Vagina (tissue), 2 donors: Measurements from ENCODE around the gene PTH.

Experiments used
- POLR2A ChIP-seq, 2 donors: fragments of 450-650 bp; IDR thresholded peaks; one replicate each; pipeline ENCODE4 v1.6.1; 2017; ENCODE audit warnings: antibody characterized with exemption in 2 of 2, mild to moderate bottlenecking in 2 of 2, moderate library complexity in 2 of 2
- POLR2AphosphoS5 ChIP-seq, 2 donors: sonication (generic); formaldehyde crosslinking; IDR thresholded peaks; one replicate each; pipeline ENCODE4 v1.9.0; 2017; ENCODE audit warnings: antibody characterized with exemption in 2 of 2, mild to moderate bottlenecking in 2 of 2, low read depth in 1 of 2; ENCODE audit not compliant: insufficient read depth in 1 of 2
- TF ChIP-seq, protein P1 (sequence below), 3 experiments: fragments of 450-650 bp in 2 of 3; fragments of 200-600 bp in 1 of 3; sonication (generic) in 1 of 3; IDR thresholded peaks; one replicate each; pipeline ENCODE4 v1.5.1; 2017 to 2019; ENCODE audit warnings: antibody characterized with exemption in 3 of 3, mild to moderate bottlenecking in 2 of 3, moderate library complexity in 2 of 3

DNA sequence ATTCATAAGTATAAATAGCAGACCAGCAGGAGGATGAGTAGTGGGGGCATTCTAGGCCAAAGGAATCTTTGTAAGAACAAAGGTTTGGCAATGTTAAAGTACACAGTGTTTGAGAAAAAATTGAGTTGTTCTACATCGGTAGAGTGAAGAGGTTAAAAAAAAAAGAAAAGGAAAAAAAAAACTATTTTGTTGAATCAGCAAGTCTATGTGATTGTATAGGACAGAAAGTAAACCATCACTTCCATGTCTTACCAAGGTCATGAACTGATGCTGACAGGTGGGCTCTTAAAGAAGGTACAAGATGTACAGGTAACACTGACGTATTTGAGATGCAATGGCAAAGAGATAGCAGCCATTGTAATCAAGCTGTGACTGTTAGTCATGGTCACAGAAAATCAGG lies 29.5 kb upstream of the PTH start:
- TF ChIP-seq, protein P1, sequence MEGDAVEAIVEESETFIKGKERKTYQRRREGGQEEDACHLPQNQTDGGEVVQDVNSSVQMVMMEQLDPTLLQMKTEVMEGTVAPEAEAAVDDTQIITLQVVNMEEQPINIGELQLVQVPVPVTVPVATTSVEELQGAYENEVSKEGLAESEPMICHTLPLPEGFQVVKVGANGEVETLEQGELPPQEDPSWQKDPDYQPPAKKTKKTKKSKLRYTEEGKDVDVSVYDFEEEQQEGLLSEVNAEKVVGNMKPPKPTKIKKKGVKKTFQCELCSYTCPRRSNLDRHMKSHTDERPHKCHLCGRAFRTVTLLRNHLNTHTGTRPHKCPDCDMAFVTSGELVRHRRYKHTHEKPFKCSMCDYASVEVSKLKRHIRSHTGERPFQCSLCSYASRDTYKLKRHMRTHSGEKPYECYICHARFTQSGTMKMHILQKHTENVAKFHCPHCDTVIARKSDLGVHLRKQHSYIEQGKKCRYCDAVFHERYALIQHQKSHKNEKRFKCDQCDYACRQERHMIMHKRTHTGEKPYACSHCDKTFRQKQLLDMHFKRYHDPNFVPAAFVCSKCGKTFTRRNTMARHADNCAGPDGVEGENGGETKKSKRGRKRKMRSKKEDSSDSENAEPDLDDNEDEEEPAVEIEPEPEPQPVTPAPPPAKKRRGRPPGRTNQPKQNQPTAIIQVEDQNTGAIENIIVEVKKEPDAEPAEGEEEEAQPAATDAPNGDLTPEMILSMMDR (IDR thresholded peaks at IDR 0.05): no peak
- no peak for TF ChIP-seq POLR2A (IDR thresholded peaks at IDR 0.05)
- no peak for TF ChIP-seq POLR2AphosphoS5 (IDR thresholded peaks at IDR 0.05; ENCODE audit: insufficient read depth in 1 of 2, low read depth in 1 of 2)
